ENCODE results near the gene TPX2. TPM values are rescaled to one million over a fixed set of nuclear protein-coding genes. Genes with fewer than 3 reads are reported as not detected.
A peak's percentile ranks its signal among the peaks of the same experiment; 100 is the strongest.

The TPX2 gene
- total RNA-seq, 1 experiment from 2014 or later: 222 TPM

DNA sequence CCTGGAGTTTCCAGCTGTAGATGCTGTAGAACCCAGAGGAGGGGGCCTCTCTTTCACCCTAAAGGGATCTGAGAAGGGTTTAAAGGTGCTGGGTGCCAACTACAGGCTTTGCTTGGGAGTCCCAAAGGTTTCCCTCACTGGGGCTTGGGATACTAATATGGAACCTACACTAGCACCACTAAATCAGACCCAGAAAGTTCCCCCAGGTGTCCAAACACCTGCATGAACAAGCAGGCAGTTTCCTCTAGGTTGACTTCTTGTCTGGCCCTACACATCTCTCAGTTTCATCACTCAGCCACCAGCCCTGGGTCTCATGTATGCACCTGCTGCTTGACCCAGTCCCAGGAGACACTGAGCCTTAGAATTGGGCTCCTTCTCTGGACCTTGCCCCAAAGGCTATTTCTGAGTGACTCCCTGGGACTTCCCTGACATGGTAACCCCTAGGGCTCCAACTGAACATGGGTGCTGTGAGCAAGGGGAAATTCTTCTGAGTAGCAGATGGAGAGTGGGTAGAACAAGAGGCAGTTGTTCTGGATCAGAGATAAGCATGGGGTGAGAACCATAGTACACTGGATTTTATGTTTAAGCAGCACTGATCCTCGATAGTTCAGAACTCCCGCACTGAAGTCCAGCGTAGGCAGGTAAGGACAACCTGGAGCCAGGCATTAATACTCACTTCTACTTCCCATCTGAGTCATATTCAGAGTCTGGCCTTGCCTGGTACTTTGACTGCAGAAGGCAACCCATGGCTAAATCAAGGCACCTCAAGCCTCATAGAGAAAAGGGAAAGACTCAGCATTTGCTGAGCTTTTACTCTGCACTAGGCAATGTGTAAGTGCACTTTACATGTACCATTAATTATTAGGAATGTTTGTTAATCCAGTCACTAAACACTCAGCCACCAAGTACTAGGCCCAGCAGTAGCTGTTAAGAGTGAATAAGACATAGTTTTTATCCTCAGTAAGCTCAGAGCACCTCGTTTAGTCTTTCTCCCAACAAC is 33.2 kb upstream of the TPX2 start:
- no peak for DNase-seq (ENCODE audit: low read depth)

DNA sequence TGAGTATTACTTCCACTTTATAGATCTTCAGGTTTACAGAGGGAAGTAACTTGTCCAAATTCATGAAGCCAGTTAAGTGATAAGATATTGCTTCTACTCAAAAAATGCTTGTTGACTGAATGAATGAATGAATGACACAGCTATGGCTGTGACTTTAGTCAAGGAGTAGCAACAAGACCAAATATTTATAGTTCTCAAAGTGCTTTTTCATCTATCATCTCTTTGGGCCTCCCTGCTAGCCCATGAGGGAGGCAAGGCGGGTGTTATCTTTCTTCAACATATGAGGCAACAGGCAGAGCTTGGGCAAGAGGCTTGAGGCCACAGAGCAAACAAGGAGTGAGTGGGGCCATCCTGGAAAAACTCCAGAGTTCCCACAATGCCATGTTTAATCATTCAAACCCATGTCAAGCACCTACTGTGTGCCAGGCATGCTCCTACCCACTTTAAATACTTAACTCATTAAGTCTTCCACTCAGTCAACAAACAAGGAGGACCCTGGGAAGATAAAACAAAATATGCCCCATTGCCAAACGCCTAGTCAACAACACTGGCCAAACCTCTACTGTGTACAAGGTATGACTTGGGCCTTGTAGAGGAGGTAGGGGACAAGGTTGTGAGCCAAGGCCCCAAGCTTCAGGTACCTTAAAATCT is 32.4 kb upstream of the TPX2 start:
- DNase-seq (ENCODE audit: low read depth): no peak

- no peak for DNase-seq (ENCODE audit: low read depth)
Observed at GRCh38 chr20:31707258-31707615, 31.9 kb upstream of the TPX2 start.

GRCh38 chr20:31707994-31708735 is 30.9 kb upstream of the TPX2 start:
- DNase-seq (ENCODE audit: low read depth): no peak

DNA sequence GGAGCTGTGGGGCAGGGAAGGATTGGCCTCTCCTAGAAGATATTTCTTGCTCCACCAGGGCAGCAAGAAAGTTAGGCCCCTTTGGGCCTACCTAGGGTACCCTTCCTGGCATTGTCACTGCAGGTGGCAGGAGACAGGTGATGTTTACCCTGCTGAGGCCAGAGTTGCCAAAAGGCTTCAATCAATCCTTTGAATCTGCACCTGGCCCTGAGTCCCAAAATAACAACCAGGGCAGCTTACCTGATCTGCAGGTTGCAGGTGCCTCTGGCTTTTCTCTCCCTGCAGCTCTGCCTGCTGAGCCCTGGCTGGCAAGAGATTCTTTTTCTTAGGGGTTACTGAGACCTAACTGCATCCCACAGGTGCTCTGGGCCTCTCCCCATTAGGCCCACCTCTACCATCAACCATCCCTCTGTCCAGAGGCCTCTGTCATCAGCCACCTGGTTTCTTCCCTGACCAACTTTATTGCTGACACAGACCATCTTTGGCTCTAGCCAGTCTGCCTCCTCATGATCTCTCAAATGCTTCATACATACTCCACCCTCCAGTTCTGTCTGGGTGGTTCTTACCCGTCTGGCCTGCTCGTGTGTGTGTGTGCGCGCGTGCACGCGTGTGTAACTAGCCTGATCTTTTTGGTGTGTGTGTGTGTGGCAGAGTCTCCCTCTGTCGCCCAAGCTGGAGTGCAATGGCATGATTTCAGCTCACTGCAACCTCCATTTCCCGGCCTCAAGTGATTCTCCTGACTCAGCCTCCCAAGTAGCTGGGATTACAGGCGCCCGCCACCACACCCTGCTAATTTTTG is 30.2 kb upstream of the TPX2 start:
- no peak for DNase-seq (ENCODE audit: low read depth)

DNA sequence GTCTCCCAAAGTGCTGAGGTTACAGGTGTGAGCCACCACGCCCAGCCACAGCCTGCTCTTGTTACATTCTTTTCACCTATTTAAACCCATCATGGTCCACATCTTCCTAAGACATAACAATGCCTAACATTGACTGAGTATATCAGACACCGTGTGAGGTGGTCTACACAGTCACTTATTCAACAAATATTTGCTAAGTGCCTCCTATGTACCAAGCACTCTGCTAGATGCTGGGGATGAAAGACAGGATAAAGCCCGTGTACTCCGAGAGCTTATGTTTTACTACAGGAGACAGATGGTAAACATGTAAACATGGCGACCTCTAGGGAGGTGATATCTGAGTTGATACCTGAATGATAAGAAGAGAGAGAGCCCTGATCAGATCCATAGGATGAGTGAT is 29.2 kb upstream of the TPX2 start:
- DNase-seq (ENCODE audit: low read depth): no peak

DNA sequence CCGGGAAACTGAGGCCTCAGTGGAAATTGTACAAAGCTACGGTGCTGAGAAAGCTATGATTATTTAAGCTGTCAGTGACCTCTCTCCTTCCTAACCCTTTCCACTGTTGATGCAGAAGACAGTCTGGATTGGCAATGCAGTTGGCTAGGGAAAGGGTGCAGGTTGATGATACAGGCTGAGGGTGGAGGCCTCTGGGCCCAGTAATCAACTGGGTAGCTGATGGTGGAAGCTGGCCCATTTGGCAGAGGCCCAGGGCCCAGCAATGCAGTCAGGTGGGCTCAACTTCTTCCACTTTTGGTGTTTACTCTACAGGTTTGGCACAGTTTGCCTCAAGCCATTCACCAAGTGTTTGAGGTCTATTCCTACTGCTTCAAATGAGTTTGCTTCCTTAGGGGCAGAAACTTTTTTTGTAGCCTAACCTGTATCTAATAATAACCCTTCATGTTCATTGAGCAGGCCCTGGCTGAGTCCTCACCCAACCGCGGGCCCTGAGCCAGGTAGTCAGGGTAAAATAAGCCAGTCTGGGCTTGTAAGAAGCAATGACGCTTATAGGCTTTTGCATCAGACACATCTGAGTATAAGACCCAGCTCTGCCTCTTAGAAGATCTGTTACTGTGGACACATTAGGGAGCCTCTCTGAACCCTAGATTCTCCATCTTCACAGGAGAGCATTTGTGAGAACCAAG is 28.5 kb upstream of the TPX2 start:
- peak; percentile 21 for DNase-seq (ENCODE audit: low read depth)

DNA sequence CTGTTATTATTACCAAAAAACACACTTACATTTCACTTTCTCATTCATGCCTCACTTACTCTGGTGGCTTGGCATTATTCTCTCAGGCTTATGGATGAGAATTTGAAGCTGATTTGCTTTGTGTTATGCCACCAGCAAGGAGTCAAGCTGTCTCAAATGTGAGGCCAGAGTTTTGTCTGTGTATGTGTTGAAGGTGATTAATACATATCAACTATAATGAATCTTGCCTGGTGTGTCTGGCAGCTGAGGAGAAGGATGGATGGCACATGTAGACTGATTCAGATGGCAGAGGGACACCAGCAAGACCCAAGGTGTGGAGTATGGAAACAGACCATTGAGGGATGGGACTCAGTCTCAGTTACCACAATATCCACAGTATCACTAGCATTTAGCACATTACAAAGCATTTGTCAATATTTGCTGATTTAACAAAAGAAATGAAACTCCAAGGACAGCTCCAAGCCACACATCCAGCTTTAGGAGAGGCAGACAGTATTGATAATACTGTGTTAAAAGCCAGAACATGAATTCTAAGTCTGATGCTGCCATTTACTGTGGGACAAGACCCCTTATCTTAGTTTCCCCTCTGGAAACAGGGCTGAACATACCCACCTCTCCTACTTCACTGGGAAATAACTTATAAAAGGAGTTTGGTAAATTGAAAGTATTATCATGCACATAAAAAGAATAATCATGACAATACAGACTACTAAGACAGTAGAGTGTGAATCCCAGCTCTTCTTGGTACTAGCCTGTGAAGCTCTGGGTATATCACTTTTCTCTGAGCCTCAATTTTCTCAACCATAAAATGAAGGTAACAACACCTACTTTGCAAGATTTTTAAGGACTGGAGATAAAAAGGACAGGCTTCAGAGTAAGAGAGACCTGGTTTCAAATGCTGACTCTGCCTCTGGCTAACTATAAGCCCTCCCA is 27.6 kb upstream of the TPX2 start:
- no peak for DNase-seq (ENCODE audit: low read depth)

- no peak for DNase-seq (ENCODE audit: low read depth)
Observed at GRCh38 chr20:31712112-31712553, 27.0 kb upstream of the TPX2 start.

GRCh38 chr20:31712564-31713311 is 26.4 kb upstream of the TPX2 start:
- DNase-seq (ENCODE audit: low read depth): peak; percentile 93

DNA sequence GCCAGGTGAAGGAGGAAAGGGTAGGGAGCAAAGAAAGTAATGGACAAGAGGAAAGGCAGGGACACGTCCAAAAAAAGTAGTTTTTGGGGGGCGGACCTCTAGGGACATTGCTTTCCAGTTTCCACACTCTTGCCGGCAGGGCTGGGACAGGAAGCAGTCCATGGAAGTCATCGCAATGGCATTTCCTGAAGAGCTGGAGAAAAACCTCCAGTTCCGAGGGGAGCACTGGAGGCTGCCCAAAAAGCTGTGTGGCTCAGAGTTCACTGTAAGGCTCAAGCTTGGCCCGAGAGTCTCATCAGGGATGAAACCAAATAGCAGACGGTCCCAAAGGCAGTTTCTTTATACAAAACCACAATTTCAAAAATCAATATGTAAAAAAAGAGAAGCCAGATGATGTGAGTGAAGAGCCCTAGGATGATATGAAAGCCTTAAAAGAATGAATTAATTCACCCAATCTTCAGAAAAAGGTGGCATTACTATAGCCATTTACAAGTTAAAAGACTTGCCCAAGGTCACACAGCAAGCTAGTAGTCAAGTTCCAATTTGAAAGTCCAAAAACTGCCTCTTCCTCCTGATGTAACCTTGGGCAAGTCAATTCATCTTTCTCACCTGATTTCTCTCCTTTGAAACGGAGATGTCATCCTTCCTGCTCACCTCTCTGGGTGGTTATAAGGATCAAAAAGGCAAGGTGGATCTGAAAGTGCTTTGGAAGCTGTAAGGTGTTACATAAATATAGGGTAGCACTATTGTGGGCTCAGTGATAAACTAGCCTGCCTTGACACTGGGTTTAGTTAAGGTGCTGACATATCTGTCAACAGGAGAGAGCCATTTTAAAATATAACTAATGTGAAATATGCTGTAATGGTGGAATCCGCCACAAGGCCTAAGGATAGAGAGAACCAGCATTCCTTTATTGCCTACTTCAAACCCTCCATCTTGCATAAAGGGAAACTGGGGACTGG is 25.5 kb upstream of the TPX2 start:
- peak; percentile 95 for DNase-seq (ENCODE audit: low read depth)

- no peak for DNase-seq (ENCODE audit: low read depth)
Observed at GRCh38 chr20:31715766-31716165, 23.3 kb upstream of the TPX2 start.

DNA sequence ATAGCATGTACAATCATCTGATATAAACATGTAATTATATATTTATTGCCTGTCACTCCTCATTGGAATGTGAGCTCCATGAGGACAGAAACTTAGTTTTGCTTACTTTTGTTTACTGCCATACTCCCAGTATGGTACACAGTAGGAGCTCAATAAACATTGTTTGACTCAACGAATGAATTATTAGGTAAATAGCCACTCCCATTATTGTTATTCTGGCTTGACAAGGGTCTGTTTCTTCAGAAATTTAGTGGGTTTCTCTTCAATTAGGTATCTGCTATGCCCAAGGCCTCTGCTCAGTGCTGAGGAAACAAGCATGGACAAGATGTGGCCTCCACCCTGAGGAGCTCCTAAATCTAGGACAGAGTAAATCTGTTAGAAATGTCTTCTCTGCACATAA is 22.7 kb upstream of the TPX2 start:
- no peak for DNase-seq (ENCODE audit: low read depth)

DNA sequence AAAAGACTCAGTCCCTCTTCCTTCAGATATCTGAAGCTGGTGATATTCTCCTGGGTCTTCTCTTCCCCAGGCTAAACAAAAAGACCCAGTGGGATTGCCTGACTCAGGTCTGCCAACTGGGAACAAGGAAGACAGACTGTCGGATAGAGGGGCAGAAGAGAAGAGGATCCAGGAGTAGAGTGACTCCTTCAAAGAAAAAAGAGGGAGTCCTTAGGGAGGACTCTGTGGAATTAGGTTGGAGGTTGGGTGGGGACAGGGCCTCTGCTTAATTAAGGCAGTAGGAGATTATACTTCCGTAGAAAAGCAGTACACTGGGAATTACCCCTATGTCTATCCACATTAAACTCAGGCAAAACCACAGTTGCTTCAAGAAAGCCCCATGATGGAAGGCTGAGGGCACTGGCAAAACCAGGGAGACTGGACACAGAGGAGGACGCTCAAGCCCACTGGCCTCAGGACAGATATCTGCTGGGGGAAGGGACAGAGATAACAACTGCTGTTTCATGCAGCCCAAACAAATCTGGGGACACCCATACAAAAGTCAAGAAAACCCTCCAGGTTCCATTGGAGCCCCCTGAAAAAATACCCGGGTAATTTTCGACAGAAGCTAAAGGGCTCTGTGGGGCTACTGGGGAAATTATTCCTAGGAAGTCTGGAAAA is 22.1 kb upstream of the TPX2 start:
- DNase-seq (ENCODE audit: low read depth): no peak

DNA sequence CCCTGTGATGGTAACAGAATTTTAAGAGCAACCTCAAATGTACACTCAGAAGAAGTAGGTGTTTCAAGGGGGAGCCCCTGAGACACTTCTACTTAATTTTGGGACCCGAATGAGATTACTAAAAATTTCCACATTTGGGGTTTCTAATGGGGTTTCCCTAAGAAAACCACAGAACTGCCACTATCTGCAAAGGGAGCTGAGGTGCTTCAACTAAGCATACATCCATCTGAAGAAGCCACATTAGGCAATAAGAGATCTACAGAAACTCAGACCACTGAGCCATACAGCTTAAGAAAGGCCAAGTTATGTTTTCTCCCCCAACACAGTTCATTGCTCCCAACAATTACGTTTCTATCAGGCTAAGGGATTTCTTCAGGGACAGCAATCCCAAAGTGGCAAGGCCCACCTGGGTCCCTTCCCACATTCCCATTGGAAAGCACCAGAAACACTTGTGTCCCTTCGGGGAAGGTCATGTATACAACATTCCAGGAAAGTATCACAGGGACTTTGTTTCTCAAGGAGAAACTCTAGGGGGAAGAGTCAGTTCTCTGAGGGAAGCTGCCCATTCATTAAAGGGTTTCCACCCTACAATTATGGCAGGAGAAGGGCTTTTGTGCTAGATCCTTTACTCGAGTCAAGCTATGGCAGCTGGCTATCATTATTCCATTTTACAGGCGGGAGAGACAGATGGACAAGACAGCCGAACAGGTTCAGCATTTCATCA is 21.4 kb upstream of the TPX2 start:
- no peak for DNase-seq (ENCODE audit: low read depth)

DNA sequence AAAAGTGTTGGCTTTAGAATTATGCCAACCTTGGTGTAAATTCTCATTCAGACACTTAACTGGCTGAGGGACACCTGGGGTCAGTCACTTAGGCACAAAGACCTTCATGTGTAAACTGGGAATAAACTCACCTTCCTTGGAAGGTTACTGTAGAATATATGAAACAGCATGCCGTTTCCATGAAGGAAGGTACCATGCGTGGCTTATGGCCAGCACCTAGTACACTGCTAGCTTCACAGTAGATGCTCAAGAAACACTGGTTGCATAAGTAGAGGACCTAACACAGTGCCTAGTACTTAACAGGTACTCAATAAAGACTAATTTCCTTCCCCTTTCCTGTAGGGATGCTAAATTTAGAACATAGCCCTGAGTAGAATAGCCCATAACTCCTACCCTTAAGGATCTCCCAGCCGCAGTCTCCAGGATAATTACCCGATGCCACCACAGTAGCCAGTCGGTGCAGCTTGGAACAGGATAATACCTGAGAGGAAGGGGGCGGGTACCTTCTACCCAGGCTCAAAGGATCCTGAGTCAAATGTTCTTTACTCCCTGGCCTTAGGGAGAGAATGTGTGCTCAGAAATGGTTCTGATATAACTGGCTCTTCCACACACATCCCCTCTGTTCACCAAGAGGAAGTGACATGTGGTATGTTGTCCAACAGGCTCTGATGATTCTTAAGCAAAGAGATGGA is 20.0 kb upstream of the TPX2 start:
- DNase-seq (ENCODE audit: low read depth): no peak
